Measurements from ENCODE around the gene VAT1. TPM values are rescaled to one million over a fixed set of nuclear protein-coding genes. Genes with fewer than 3 reads are reported as not detected.
A peak's percentile ranks its signal among the peaks of the same experiment; 100 is the strongest.

Gene VAT1
- total RNA-seq, 1 experiment from 2014 or later: 355 TPM

GRCh38 chr17:43028221-43028861, 6.2 kb upstream of the VAT1 start:
- in situ Hi-C loops (cut with HindIII; ENCODE audit: low sequenced_read_pairs): no loop called here
- DNase-seq (ENCODE audit: low spot score): no peak

- in situ Hi-C loops (cut with HindIII; ENCODE audit: low sequenced_read_pairs): no loop called here
- no peak for DNase-seq (ENCODE audit: low spot score)
Measured at GRCh38 chr17:43027091-43028032, 5.2 kb upstream of the VAT1 start.

- no peak for DNase-seq (ENCODE audit: low spot score)
- in situ Hi-C loops (cut with HindIII; ENCODE audit: low sequenced_read_pairs): no loop called here
Measured at GRCh38 chr17:43026595-43026994, 4.4 kb upstream of the VAT1 start.

GRCh38 chr17:43025766-43026537, 3.8 kb upstream of the VAT1 start:
- in situ Hi-C loops (cut with HindIII; ENCODE audit: low sequenced_read_pairs): no loop called here
- DNase-seq (ENCODE audit: low spot score): no peak

GRCh38 chr17:43025290-43025657, 3.1 kb upstream of the VAT1 start:
- no peak for DNase-seq (ENCODE audit: low spot score)
- in situ Hi-C loops (cut with HindIII; ENCODE audit: low sequenced_read_pairs): no loop called here

GRCh38 chr17:43024407-43025289, 2.5 kb upstream of the VAT1 start, which contains the start of gene RND2:
Gene RND2, plus strand, starts transcription at chr17:43025231. Its CDS starts 117 bp downstream, at chr17:43025348.
- DNase-seq (ENCODE audit: low spot score): peak; percentile 91
- in situ Hi-C loops (cut with HindIII; ENCODE audit: low sequenced_read_pairs): no loop called here

- in situ Hi-C loops (cut with HindIII; ENCODE audit: low sequenced_read_pairs): no loop called here
- DNase-seq (ENCODE audit: low spot score): peak; percentile 48
Measured at GRCh38 chr17:43020789-43021740, 1.1 kb downstream of the VAT1 start.

GRCh38 chr17:43020030-43020621, 2.1 kb downstream of the VAT1 start:
- in situ Hi-C loops (cut with HindIII; ENCODE audit: low sequenced_read_pairs): no loop called here
- no peak for DNase-seq (ENCODE audit: low spot score)

- DNase-seq (ENCODE audit: low spot score): no peak
- in situ Hi-C loops (cut with HindIII; ENCODE audit: low sequenced_read_pairs): no loop called here
Measured at GRCh38 chr17:43019418-43019817, 2.8 kb downstream of the VAT1 start.

- no peak for DNase-seq (ENCODE audit: low spot score)
- in situ Hi-C loops (cut with HindIII; ENCODE audit: low sequenced_read_pairs): no loop called here
Measured at GRCh38 chr17:43018932-43019331, 3.3 kb downstream of the VAT1 start.

GRCh38 chr17:43018008-43018853, 4.0 kb downstream of the VAT1 start:
- no peak for DNase-seq (ENCODE audit: low spot score)
- in situ Hi-C loops (cut with HindIII; ENCODE audit: low sequenced_read_pairs): no loop called here

GRCh38 chr17:43016216-43016615, 6.0 kb downstream of the VAT1 start:
- in situ Hi-C loops (cut with HindIII; ENCODE audit: low sequenced_read_pairs): no loop called here
- no peak for DNase-seq (ENCODE audit: low spot score)

- in situ Hi-C loops (cut with HindIII; ENCODE audit: low sequenced_read_pairs): no loop called here
- DNase-seq (ENCODE audit: low spot score): no peak
Measured at GRCh38 chr17:43015579-43015978, 6.6 kb downstream of the VAT1 start.

- in situ Hi-C loops (cut with HindIII; ENCODE audit: low sequenced_read_pairs): no loop called here
- no peak for DNase-seq (ENCODE audit: low spot score)
Measured at GRCh38 chr17:43014649-43015542, 7.3 kb downstream of the VAT1 start.

GRCh38 chr17:43014020-43014648, 8.1 kb downstream of the VAT1 start:
- in situ Hi-C loops (cut with HindIII; ENCODE audit: low sequenced_read_pairs): no loop called here
- no peak for DNase-seq (ENCODE audit: low spot score)

Data from G401 (cell line).